ENCODE data around the gene MROH8. TPM values are rescaled to one million over a fixed set of nuclear protein-coding genes. Genes with fewer than 3 reads are reported as not detected.

Gene MROH8
- polyA plus RNA-seq, 1 donor from 2014 or later: 3.2 TPM

DNA sequence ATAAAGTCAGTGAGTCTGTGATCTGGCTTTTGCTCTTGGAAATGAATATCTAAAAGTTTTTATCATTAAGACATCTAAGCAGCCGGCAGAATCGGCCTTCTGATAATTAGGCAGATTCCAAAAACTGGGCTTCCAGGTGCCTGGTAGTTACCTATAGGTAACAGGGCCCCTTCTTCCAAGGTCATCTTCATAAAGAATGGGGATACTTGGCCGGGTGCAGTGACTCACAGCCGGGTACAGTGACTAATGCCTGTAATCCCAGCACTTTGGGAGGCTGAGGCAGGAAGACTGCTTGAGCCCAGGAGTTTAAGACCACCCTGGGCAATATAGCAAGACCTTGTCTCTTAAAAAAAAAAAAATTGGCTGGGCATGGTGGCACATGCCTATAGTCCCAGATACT, 70.7 kb downstream of the MROH8 start:
- no peaks in the 10 kb centered on the region for H3K36me3 ChIP-seq (ENCODE audit: insufficient read depth, low read length)
- no peaks in the 10 kb centered on the region for H4K20me1 ChIP-seq (ENCODE audit: insufficient read depth)
- H3K79me2 ChIP-seq (replicated peaks; ENCODE audit: insufficient read depth, low read length): no peaks in the 10 kb centered on the region
- H3K4me3 ChIP-seq (ENCODE audit: low read length): no peak overlapping the region
- no peaks in the 10 kb centered on the region for H3K27me3 ChIP-seq (ENCODE audit: insufficient read depth, low read depth, low read length)
- no peak for TF ChIP-seq POLR2AphosphoS5 (IDR thresholded peaks at IDR 0.05)
- no peak for TF ChIP-seq RAD21 (conservative IDR thresholded peaks at IDR 0.05)
- no peak for TF ChIP-seq SMC3 (conservative IDR thresholded peaks at IDR 0.05; ENCODE audit: poor library complexity)
- no peak for TF ChIP-seq EZH2 (IDR thresholded peaks at IDR 0.05; ENCODE audit: borderline replicate concordance, insufficient read depth, low read length, poor library complexity, severe bottlenecking)
- no peak for TF ChIP-seq EP300 (conservative IDR thresholded peaks at IDR 0.05; ENCODE audit: poor library complexity, severe bottlenecking)
- no peak for TF ChIP-seq MXI1 (conservative IDR thresholded peaks at IDR 0.05; ENCODE audit: poor library complexity, severe bottlenecking)
- no peak for TF ChIP-seq TAF1 (IDR thresholded peaks at IDR 0.05; ENCODE audit: low read depth)
- TF ChIP-seq, protein P1, sequence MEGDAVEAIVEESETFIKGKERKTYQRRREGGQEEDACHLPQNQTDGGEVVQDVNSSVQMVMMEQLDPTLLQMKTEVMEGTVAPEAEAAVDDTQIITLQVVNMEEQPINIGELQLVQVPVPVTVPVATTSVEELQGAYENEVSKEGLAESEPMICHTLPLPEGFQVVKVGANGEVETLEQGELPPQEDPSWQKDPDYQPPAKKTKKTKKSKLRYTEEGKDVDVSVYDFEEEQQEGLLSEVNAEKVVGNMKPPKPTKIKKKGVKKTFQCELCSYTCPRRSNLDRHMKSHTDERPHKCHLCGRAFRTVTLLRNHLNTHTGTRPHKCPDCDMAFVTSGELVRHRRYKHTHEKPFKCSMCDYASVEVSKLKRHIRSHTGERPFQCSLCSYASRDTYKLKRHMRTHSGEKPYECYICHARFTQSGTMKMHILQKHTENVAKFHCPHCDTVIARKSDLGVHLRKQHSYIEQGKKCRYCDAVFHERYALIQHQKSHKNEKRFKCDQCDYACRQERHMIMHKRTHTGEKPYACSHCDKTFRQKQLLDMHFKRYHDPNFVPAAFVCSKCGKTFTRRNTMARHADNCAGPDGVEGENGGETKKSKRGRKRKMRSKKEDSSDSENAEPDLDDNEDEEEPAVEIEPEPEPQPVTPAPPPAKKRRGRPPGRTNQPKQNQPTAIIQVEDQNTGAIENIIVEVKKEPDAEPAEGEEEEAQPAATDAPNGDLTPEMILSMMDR (IDR thresholded peaks at IDR 0.05; ENCODE audit: poor library complexity, severe bottlenecking): no peak
- TF ChIP-seq, protein P2, sequence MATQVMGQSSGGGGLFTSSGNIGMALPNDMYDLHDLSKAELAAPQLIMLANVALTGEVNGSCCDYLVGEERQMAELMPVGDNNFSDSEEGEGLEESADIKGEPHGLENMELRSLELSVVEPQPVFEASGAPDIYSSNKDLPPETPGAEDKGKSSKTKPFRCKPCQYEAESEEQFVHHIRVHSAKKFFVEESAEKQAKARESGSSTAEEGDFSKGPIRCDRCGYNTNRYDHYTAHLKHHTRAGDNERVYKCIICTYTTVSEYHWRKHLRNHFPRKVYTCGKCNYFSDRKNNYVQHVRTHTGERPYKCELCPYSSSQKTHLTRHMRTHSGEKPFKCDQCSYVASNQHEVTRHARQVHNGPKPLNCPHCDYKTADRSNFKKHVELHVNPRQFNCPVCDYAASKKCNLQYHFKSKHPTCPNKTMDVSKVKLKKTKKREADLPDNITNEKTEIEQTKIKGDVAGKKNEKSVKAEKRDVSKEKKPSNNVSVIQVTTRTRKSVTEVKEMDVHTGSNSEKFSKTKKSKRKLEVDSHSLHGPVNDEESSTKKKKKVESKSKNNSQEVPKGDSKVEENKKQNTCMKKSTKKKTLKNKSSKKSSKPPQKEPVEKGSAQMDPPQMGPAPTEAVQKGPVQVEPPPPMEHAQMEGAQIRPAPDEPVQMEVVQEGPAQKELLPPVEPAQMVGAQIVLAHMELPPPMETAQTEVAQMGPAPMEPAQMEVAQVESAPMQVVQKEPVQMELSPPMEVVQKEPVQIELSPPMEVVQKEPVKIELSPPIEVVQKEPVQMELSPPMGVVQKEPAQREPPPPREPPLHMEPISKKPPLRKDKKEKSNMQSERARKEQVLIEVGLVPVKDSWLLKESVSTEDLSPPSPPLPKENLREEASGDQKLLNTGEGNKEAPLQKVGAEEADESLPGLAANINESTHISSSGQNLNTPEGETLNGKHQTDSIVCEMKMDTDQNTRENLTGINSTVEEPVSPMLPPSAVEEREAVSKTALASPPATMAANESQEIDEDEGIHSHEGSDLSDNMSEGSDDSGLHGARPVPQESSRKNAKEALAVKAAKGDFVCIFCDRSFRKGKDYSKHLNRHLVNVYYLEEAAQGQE (IDR thresholded peaks at IDR 0.05; ENCODE audit: borderline replicate concordance): no peak
- H3F3A ChIP-seq (ENCODE audit: insufficient read depth, low read length, poor library complexity, severe bottlenecking): no peaks in the 10 kb centered on the region
- no peak overlapping the region for H3K27ac ChIP-seq (ENCODE audit: low read length)
- H3K9me3 ChIP-seq (ENCODE audit: low read length): no peaks in the 10 kb centered on the region
- no peak overlapping the region for H2AFZ ChIP-seq (ENCODE audit: low read depth, low read length)
- H3K9ac ChIP-seq (ENCODE audit: low read length): no peak overlapping the region
- no peaks in the 10 kb centered on the region for H3K9me2 ChIP-seq (ENCODE audit: insufficient read depth, low read length)
- H3K4me2 ChIP-seq (ENCODE audit: low read length): no peak overlapping the region

DNA sequence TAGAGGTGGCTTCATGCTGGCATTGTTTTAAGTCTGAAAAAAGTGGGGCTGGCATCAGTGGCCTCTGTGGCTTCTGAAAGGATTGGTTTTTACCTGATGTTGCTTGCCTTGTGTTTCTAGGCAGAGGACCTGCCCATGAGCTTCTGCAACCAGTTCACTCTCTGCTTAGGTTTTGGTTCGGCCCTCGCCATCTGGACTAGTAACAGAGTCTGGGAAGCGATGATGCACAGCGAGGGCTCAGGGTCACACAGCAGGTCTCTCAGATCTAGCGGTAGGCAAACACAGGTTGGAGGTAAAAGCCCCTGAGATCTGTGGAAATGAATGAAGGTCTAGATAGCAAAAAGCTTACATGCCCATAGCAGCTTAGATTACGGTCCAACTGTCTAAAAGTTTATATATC, 76.8 kb downstream of the MROH8 start:
- no peaks in the 10 kb centered on the region for H4K20me1 ChIP-seq (ENCODE audit: insufficient read depth)
- no peaks in the 10 kb centered on the region for H3K9me3 ChIP-seq (ENCODE audit: low read length)
- H3K79me2 ChIP-seq (replicated peaks; ENCODE audit: insufficient read depth, low read length): no peaks in the 10 kb centered on the region
- no peaks in the 10 kb centered on the region for H3K36me3 ChIP-seq (ENCODE audit: insufficient read depth, low read length)
- H3K27me3 ChIP-seq (ENCODE audit: insufficient read depth, low read depth, low read length): no peaks in the 10 kb centered on the region
- no peak overlapping the region for H2AFZ ChIP-seq (ENCODE audit: low read depth, low read length)
- no peak overlapping the region for H3K9ac ChIP-seq (ENCODE audit: low read length)
- no peaks in the 10 kb centered on the region for H3F3A ChIP-seq (ENCODE audit: insufficient read depth, low read length, poor library complexity, severe bottlenecking)
- no peak overlapping the region for H3K27ac ChIP-seq (ENCODE audit: low read length)
- no peak overlapping the region for H3K4me3 ChIP-seq (ENCODE audit: low read length)
- TF ChIP-seq EZH2 (IDR thresholded peaks at IDR 0.05; ENCODE audit: borderline replicate concordance, insufficient read depth, low read length, poor library complexity, severe bottlenecking) (no peak), RAD21 (conservative IDR thresholded peaks at IDR 0.05) (no peak)
- TF ChIP-seq, protein P1 (IDR thresholded peaks at IDR 0.05; ENCODE audit: poor library complexity, severe bottlenecking): no peak
- TF ChIP-seq, protein P2 (IDR thresholded peaks at IDR 0.05; ENCODE audit: borderline replicate concordance): no peak
- H3K4me2 ChIP-seq (ENCODE audit: low read length): no peak overlapping the region
- H3K9me2 ChIP-seq (ENCODE audit: insufficient read depth, low read length): no peaks in the 10 kb centered on the region
